ENCODE data around the gene AKR1C2. TPM values are rescaled to one million over a fixed set of nuclear protein-coding genes. Genes with fewer than 3 reads are reported as not detected.
"Not testable (repeated sequence)": the region's sequence is repeated elsewhere in the genome, so short reads cannot be mapped to it uniquely, and the experiment has no call there.

AKR1C2 gene
- total and polyA plus RNA-seq, 4 experiments from 2014 or later, result not detected

DNA sequence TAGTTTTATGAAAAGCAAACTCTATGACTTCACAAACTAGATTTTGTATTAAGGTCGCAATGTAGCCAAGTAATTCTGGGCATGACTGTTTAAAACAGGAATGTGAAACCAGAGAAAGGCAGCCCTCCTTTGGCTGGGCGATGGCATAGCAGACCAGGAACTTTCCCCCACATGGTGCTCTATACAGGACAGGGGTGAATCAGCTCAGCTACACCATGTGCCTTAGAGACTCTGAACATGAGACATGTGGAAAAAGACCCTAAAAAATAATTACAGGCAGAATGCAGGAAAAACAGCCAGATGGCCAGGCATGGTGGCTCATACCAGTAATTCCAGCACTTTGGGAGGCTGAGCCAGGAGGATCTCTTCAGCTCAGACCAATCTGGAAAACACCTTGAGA, 60.7 kb downstream of the AKR1C2 start:
- H3K27ac Mint-ChIP-seq; intact Hi-C loops (cut with micrococcal nuclease); H3K9me3 Mint-ChIP-seq; H3K36me3 Mint-ChIP-seq; H3K9me3 ChIP-seq (ENCODE audit: control insufficient read depth in 1 of 2, low read length in 2 of 2); H3K4me3 ChIP-seq (ENCODE audit: low read length in 2 of 2); POLR2A ChIA-PET (ENCODE audit: partially characterized antibody); H3K27ac ChIP-seq (ENCODE audit: low read depth, low read length); DNase-seq; H3K4me1 Mint-ChIP-seq; H3K4me1 ChIP-seq (ENCODE audit: insufficient read depth, low read length); H3K36me3 ChIP-seq (ENCODE audit: insufficient read depth, low read length); H3K27me3 ChIP-seq (ENCODE audit: insufficient read depth, low read length); CTCF ChIA-PET (ENCODE audit: partially characterized antibody); H3K27me3 Mint-ChIP-seq; H3K4me3 Mint-ChIP-seq: not testable (repeated sequence)

GRCh38 chr10:4941540-4942330, 61.9 kb downstream of the AKR1C2 start:
- Histone ChIP-seq H3K9me3 (ENCODE audit: control insufficient read depth in 1 of 2, low read length in 2 of 2) (no peaks in the 10 kb centered on the region), H3K4me1 (ENCODE audit: insufficient read depth, low read length) (no peaks in the 10 kb centered on the region), H3K36me3 (ENCODE audit: insufficient read depth, low read length) (no peaks in the 10 kb centered on the region), H3K4me3 (ENCODE audit: low read length in 2 of 2) (no peak overlapping the region), H3K27me3 (ENCODE audit: insufficient read depth, low read length) (no peaks in the 10 kb centered on the region), H3K27ac (ENCODE audit: low read depth, low read length) (no peak overlapping the region)
- no peaks in the 10 kb centered on the region for H3K36me3 Mint-ChIP-seq
- peaks cover 3 to 7% of the 10 kb centered on the region in 2 donors for H3K27me3 Mint-ChIP-seq
- intact Hi-C loops (cut with micrococcal nuclease), result no loop called here
- no peak for DNase-seq
- no peak overlapping the region for H3K4me3 Mint-ChIP-seq
- H3K4me1 Mint-ChIP-seq, result no peaks in the 10 kb centered on the region
- POLR2A ChIA-PET (ENCODE audit: partially characterized antibody), result no interaction called here
- peak overlapping the region in 1 of 7 donors; percentile 62 for H3K27ac Mint-ChIP-seq
- CTCF ChIA-PET (ENCODE audit: partially characterized antibody), result no interaction called here
- H3K9me3 Mint-ChIP-seq, result no peaks in the 10 kb centered on the region

DNA sequence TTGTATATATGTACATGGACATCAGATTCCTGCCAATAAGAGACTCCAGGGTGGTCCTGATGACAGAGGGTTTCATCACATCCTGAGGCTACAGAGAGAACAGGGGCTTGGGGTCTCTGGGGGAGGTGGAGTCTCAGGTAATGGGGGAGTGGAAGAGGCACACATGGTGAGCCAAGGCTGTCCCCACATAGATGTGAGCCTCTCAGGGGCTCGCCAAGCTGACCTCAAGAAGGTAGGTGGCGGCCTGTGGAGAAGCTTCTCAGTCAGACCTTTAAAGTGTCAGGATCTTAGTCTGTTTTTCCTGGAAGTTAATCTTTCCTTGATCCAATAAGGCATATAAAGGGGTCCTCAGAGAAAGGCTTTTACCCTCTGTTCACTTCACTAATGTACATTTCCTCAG, 62.7 kb downstream of the AKR1C2 start:
- H3K27me3 ChIP-seq (ENCODE audit: insufficient read depth, low read length); H3K27ac ChIP-seq (ENCODE audit: low read depth, low read length); POLR2A ChIA-PET (ENCODE audit: partially characterized antibody); H3K36me3 Mint-ChIP-seq; H3K4me3 ChIP-seq (ENCODE audit: low read length in 2 of 2); H3K27ac Mint-ChIP-seq; DNase-seq; CTCF ChIA-PET (ENCODE audit: partially characterized antibody); H3K36me3 ChIP-seq (ENCODE audit: insufficient read depth, low read length); H3K9me3 Mint-ChIP-seq; H3K4me3 Mint-ChIP-seq; H3K4me1 ChIP-seq (ENCODE audit: insufficient read depth, low read length); intact Hi-C loops (cut with micrococcal nuclease); H3K4me1 Mint-ChIP-seq; H3K9me3 ChIP-seq (ENCODE audit: control insufficient read depth in 1 of 2, low read length in 2 of 2); H3K27me3 Mint-ChIP-seq: not testable (repeated sequence)

DNA sequence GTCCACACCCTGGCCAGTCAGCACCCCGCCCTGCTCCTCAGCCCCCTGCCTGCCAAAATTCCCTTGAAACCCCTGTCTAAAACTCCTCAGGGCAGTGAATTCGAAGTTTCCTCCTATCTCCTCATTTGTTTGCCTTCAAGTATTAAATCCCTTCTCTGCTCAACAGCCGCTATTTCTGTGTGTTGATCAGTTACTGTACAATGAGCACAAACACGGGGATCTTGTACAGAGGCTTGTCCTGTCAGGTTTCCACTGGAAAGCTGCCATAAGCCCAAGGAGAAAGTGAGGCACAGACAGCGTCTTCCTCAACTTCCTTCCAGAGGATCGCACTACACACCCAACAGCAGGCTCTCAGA, 63.6 kb downstream of the AKR1C2 start:
- POLR2A ChIA-PET (ENCODE audit: partially characterized antibody); H3K36me3 ChIP-seq (ENCODE audit: insufficient read depth, low read length); intact Hi-C loops (cut with micrococcal nuclease); DNase-seq; CTCF ChIA-PET (ENCODE audit: partially characterized antibody); H3K27me3 Mint-ChIP-seq; H3K4me3 Mint-ChIP-seq; H3K36me3 Mint-ChIP-seq; H3K4me3 ChIP-seq (ENCODE audit: low read length in 2 of 2); H3K9me3 Mint-ChIP-seq; H3K27ac Mint-ChIP-seq; H3K27ac ChIP-seq (ENCODE audit: low read depth, low read length); H3K4me1 Mint-ChIP-seq; H3K9me3 ChIP-seq (ENCODE audit: control insufficient read depth in 1 of 2, low read length in 2 of 2); H3K4me1 ChIP-seq (ENCODE audit: insufficient read depth, low read length); H3K27me3 ChIP-seq (ENCODE audit: insufficient read depth, low read length): not testable (repeated sequence)

DNA sequence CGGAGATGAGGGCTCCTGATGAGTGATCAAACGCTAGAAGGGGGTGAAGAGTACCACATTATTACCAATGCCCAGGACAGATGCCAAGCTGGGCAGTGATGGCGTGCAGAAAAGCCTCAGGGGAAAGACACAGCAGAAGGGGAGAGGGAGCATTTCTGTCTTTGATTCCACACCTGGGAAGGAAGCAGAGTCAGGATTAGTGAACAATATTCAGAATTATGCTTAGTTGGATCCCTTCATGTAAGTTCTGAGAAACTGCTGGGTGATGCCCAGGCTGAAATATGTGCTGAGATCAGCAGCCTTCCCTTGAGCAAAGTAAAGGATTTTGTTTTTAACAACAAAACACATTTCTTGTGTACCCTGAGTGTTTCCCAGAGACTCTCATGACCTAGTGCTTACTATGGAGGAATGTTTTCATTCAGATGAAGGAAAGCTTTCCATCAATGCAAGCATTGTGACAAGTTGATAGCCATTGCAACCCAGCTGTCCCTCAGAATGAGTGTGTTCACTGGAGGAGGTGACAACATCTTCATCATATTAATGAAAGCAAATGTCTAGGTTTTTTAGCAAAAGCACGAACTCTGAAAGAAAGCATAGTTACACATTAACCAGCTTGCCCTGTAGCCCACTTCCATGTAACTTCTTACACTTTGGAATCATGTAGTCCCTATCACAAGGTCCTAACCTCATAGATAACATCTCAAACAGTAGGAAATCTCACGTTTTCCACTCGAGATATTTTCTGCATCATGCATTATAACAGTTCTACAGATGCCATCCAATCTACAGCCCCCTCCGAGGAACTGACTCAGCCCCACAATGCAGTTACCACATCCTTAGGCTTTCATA, 64.2 kb downstream of the AKR1C2 start:
- no peaks in the 10 kb centered on the region for H3K36me3 Mint-ChIP-seq

More for the DNA sequence above, 64.2 kb downstream of the AKR1C2 start:
- Mint-ChIP-seq H3K27me3 (peaks cover 3 to 7% of the 10 kb centered on the region in 2 donors), H3K27ac (no peak overlapping the region), H3K4me1 (no peaks in the 10 kb centered on the region), H3K4me3 (no peak overlapping the region), H3K9me3 (peaks cover 0 to 1% (median 0%) of the 10 kb centered on the region in 8 donors)
- Histone ChIP-seq H3K9me3 (ENCODE audit: control insufficient read depth in 1 of 2, low read length in 2 of 2) (no peaks in the 10 kb centered on the region), H3K4me1 (ENCODE audit: insufficient read depth, low read length) (no peaks in the 10 kb centered on the region), H3K36me3 (ENCODE audit: insufficient read depth, low read length) (no peaks in the 10 kb centered on the region), H3K27me3 (ENCODE audit: insufficient read depth, low read length) (no peaks in the 10 kb centered on the region), H3K4me3 (ENCODE audit: low read length in 2 of 2) (no peak overlapping the region), H3K27ac (ENCODE audit: low read depth, low read length) (no peak overlapping the region)
- intact Hi-C loops (cut with micrococcal nuclease), result no loop called here
- ChIA-PET CTCF (ENCODE audit: partially characterized antibody) (no interaction called here), POLR2A (ENCODE audit: partially characterized antibody) (no interaction called here)
- no peak for DNase-seq

Other genes starting within 250 kb of the AKR1C2 start
- gene AKR1E2, start 177.7 kb downstream of the AKR1C2 start, total RNA-seq, result 1 to 10 TPM; 9.2 to 9.8 TPM
- gene AKR1E2, start 177.7 kb downstream of the AKR1C2 start, polyA plus RNA-seq, result 1 to 10 TPM; 1.5 to 2.3 TPM
- gene AKR1C1, start 40.4 kb downstream of the AKR1C2 start, total RNA-seq, result 1 to 10 TPM; 1.7 to 1.9 TPM
- gene AKR1C1, start 40.4 kb downstream of the AKR1C2 start, polyA plus RNA-seq, result 1 to 10 TPM in 1 of 2 donors, under 1 TPM in 1; 0.08 to 1.1 TPM
- gene AKR1C3, start 90.6 kb upstream of the AKR1C2 start, total RNA-seq, result 1 to 10 TPM; 3.4 to 4.0 TPM
- gene AKR1C3, start 90.6 kb upstream of the AKR1C2 start, polyA plus RNA-seq, result 10 to 100 TPM in 1 of 2 donors, 1 to 10 TPM in 1; 6.3 to 19.4 TPM
- gene AKR1C8, start 181.3 kb upstream of the AKR1C2 start, total RNA-seq, result 1 to 10 TPM; 8.5 to 9.2 TPM
- not detected for gene AKR1C8, start 181.3 kb upstream of the AKR1C2 start, polyA plus RNA-seq
- gene AKR1C4, start 193.0 kb upstream of the AKR1C2 start, total RNA-seq, result not detected
- gene AKR1C4, start 193.0 kb upstream of the AKR1C2 start, polyA plus RNA-seq, result not detected